PC-3 (cell line): Measurements from ENCODE around the gene TRIP6.

ENCODE experiments used
- CTCF ChIP-seq: fragments of 300-600 bp; sonication (generic); conservative IDR thresholded peaks from 2 replicates; pipeline ENCODE4 v1.5.1; 2017; ENCODE audit warnings: antibody characterized with exemption, low read depth, mild to moderate bottlenecking, low read length
- EZH2 ChIP-seq: fragments of 300-600 bp; sonication (generic); IDR thresholded peaks from one replicate; pipeline ENCODE4 v1.6.1; 2017; ENCODE audit warnings: antibody characterized with exemption, mild to moderate bottlenecking, low read length; ENCODE audit not compliant: unreplicated experiment
- EZH2phosphoT487 ChIP-seq: fragments of 300-600 bp; sonication (generic); IDR thresholded peaks from 2 replicates; pipeline ENCODE4 v1.6.1; 2018; ENCODE audit warnings: mild to moderate bottlenecking, antibody characterized with exemption, low read length, borderline replicate concordance

GRCh38 chr7:100902638-100903037, 35.5 kb downstream of the TRIP6 start:
- TF ChIP-seq CTCF, result no peak
- no peak for TF ChIP-seq EZH2phosphoT487
- no peak for TF ChIP-seq EZH2
